ENCODE measurements around the gene PCBD2.

Gene PCBD2

DNA sequence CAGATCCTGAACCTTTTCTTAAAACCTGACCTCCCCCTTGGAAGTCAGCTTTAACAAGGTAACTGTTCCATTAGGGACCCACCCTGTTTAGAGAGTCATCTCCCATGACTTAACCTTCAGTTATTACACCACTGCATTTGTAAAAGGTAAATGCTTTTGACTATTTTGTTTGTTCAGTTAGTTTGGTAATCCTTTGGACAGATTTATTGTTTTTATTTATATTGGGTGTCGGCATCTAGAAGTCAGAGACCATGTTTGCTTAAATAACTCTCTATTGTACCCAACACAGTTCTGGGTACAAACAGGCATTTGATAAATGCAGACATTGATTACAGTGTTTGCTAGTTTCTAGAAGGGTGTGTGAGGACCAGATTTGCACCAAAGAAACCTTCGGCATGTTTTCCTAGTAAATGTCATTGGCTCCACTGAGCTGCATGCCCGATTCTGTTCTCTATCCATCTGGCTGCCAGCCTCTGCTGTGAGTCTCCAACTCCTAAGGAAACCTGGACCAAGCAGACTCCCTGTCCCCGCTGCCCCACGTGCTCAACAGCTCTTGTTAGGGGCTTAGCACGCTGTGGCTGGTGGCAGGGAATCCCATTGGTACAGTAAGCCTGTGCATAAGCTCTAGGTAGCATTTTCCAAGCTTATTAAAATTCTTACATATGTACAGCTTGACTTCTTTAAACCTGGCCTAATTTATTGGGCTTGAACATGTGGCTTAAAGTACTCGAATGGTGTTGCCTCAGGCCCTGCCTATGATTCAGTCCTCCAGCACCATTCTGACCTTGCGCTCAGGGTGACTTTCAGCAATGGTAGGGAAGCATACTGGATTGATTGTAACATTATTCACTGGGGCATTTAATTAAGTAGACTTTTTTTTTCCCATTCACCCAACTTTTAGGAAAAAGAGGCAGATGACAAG is 6.6 kb downstream of the PCBD2 start:
- no peak overlapping the region for H3K9ac ChIP-seq (ENCODE audit: low read length)
- H3K4me3 ChIP-seq (ENCODE audit: insufficient read depth, low read length, poor library complexity, severe bottlenecking) = no peak overlapping the region
- H3K27ac ChIP-seq (ENCODE audit: low read depth, low read length) = no peak overlapping the region
- H3K27me3 ChIP-seq (ENCODE audit: low read length) = no peaks in the 10 kb centered on the region
- no peaks in the 10 kb centered on the region for H3K9me2 ChIP-seq (replicated peaks; ENCODE audit: insufficient read depth, low read length)
- no peaks in the 10 kb centered on the region for H3F3A ChIP-seq (ENCODE audit: insufficient read depth)
- no peak overlapping the region for H2AFZ ChIP-seq (ENCODE audit: low read depth, low read length, severe bottlenecking)
- H3K36me3 ChIP-seq (ENCODE audit: low read length) = no peaks in the 10 kb centered on the region
- no peak overlapping the region for H3K4me2 ChIP-seq (ENCODE audit: low read depth, low read length, poor library complexity, severe bottlenecking)
- H3K9me3 ChIP-seq (ENCODE audit: insufficient read depth, low read length) = no peaks in the 10 kb centered on the region
- H4K20me1 ChIP-seq (ENCODE audit: low read depth, low read length) = no peaks in the 10 kb centered on the region
- no peak for TF ChIP-seq EZH2phosphoT487 (conservative IDR thresholded peaks at IDR 0.05; ENCODE audit: low read length)
- TF ChIP-seq, protein P1, sequence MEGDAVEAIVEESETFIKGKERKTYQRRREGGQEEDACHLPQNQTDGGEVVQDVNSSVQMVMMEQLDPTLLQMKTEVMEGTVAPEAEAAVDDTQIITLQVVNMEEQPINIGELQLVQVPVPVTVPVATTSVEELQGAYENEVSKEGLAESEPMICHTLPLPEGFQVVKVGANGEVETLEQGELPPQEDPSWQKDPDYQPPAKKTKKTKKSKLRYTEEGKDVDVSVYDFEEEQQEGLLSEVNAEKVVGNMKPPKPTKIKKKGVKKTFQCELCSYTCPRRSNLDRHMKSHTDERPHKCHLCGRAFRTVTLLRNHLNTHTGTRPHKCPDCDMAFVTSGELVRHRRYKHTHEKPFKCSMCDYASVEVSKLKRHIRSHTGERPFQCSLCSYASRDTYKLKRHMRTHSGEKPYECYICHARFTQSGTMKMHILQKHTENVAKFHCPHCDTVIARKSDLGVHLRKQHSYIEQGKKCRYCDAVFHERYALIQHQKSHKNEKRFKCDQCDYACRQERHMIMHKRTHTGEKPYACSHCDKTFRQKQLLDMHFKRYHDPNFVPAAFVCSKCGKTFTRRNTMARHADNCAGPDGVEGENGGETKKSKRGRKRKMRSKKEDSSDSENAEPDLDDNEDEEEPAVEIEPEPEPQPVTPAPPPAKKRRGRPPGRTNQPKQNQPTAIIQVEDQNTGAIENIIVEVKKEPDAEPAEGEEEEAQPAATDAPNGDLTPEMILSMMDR (IDR thresholded peaks at IDR 0.05; ENCODE audit: insufficient read depth, low read length, poor library complexity, severe bottlenecking) = no peak
- H3K79me2 ChIP-seq (ENCODE audit: insufficient read depth, low read length) = peaks cover 5% of the 10 kb centered on the region

- Histone ChIP-seq H3K4me2 (ENCODE audit: low read depth, low read length, poor library complexity, severe bottlenecking) (no peak overlapping the region), H3K27ac (ENCODE audit: low read depth, low read length) (no peak overlapping the region), H3K4me3 (ENCODE audit: insufficient read depth, low read length, poor library complexity, severe bottlenecking) (no peak overlapping the region), H3K36me3 (ENCODE audit: low read length) (no peaks in the 10 kb centered on the region), H3F3A (ENCODE audit: insufficient read depth) (no peaks in the 10 kb centered on the region), H3K9me3 (ENCODE audit: insufficient read depth, low read length) (no peaks in the 10 kb centered on the region), H3K9ac (ENCODE audit: low read length) (no peak overlapping the region), H3K27me3 (ENCODE audit: low read length) (no peaks in the 10 kb centered on the region), H4K20me1 (ENCODE audit: low read depth, low read length) (no peaks in the 10 kb centered on the region), H3K9me2 (replicated peaks; ENCODE audit: insufficient read depth, low read length) (no peaks in the 10 kb centered on the region), H3K79me2 (ENCODE audit: insufficient read depth, low read length) (no peaks in the 10 kb centered on the region), H2AFZ (ENCODE audit: low read depth, low read length, severe bottlenecking) (no peak overlapping the region)
- TF ChIP-seq EZH2phosphoT487 (conservative IDR thresholded peaks at IDR 0.05; ENCODE audit: low read length) = no peak
- TF ChIP-seq, protein P1 (IDR thresholded peaks at IDR 0.05; ENCODE audit: insufficient read depth, low read length, poor library complexity, severe bottlenecking) = no peak
Observed at GRCh38 chr5:134913254-134913653, 8.3 kb downstream of the PCBD2 start.

DNA sequence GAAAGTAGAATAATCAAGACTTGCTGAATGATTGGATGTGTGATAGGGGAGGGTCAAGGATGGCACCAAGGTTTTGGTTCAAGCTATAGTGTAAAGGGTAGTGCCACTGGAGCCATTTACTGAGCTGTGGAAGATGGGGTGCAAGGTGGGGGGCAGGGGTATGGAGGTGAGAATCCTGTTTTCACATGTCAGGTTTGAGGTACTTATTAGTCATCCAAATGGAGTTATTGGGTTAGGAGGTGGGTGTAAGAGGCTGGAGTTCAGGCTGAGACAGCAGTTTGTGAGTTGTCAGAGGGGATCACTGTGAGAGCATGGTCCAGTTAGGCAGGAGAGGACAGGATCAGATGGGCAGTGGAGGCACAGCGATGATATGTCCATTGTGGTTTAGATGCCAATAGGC is 8.9 kb downstream of the PCBD2 start:
- Histone ChIP-seq H3K9me3 (ENCODE audit: insufficient read depth, low read length) (no peaks in the 10 kb centered on the region), H3K9me2 (replicated peaks; ENCODE audit: insufficient read depth, low read length) (no peaks in the 10 kb centered on the region), H3K9ac (ENCODE audit: low read length) (no peak overlapping the region), H3K4me2 (ENCODE audit: low read depth, low read length, poor library complexity, severe bottlenecking) (no peak overlapping the region), H3K79me2 (ENCODE audit: insufficient read depth, low read length) (no peaks in the 10 kb centered on the region), H2AFZ (ENCODE audit: low read depth, low read length, severe bottlenecking) (no peak overlapping the region), H3K27ac (ENCODE audit: low read depth, low read length) (no peak overlapping the region), H4K20me1 (ENCODE audit: low read depth, low read length) (no peaks in the 10 kb centered on the region), H3K4me3 (ENCODE audit: insufficient read depth, low read length, poor library complexity, severe bottlenecking) (no peak overlapping the region), H3K27me3 (ENCODE audit: low read length) (no peaks in the 10 kb centered on the region), H3K36me3 (ENCODE audit: low read length) (no peaks in the 10 kb centered on the region), H3F3A (ENCODE audit: insufficient read depth) (no peaks in the 10 kb centered on the region)
- TF ChIP-seq, protein P1 (IDR thresholded peaks at IDR 0.05; ENCODE audit: insufficient read depth, low read length, poor library complexity, severe bottlenecking) = no peak
- no peak for TF ChIP-seq EZH2phosphoT487 (conservative IDR thresholded peaks at IDR 0.05; ENCODE audit: low read length)
